HEK293 (cell line): ENCODE measurements around the gene TNNC2.

Experiments used
- SP7 ChIP-seq: fragments of 450-650 bp; formaldehyde crosslinking; IDR thresholded peaks from 2 replicates; pipeline ENCODE4 v1.5.1; 2016; ENCODE audit warnings: missing biosample characterization, missing genetic modification characterization
- TCF7L2 ChIP-seq: IDR thresholded peaks from 2 replicates; pipeline ENCODE4 v1.6.1; 2011; ENCODE audit warnings: low read depth, mild to moderate bottlenecking, inconsistent platforms, low read length, moderate library complexity, borderline replicate concordance
- ZBTB17 ChIP-seq: fragments of 450-650 bp; formaldehyde crosslinking; IDR thresholded peaks from 2 replicates; pipeline ENCODE4 v1.5.1; 2016; ENCODE audit warnings: missing biosample characterization, missing genetic modification characterization
- ZNF10 ChIP-seq: fragments of 450-650 bp; formaldehyde crosslinking; IDR thresholded peaks from 2 replicates; pipeline ENCODE4 v1.5.1; 2017; ENCODE audit warnings: missing biosample characterization, missing genetic modification characterization
- ZNF311 ChIP-seq: fragments of 450-650 bp; formaldehyde crosslinking; IDR thresholded peaks from 2 replicates; pipeline ENCODE4 v1.5.1; 2017; ENCODE audit warnings: missing biosample characterization, missing genetic modification characterization, borderline replicate concordance
- ZNF404 ChIP-seq: fragments of 450-650 bp; formaldehyde crosslinking; IDR thresholded peaks from 2 replicates; pipeline ENCODE4 v1.5.1; 2017; ENCODE audit warnings: missing biosample characterization, missing genetic modification characterization
- ZNF530 ChIP-seq: fragments of 450-650 bp; formaldehyde crosslinking; IDR thresholded peaks from 2 replicates; pipeline ENCODE4 v1.5.1; 2016; ENCODE audit warnings: low read depth, missing biosample characterization, missing genetic modification characterization
- TF ChIP-seq, protein P1 (sequence below): sonication (generic); formaldehyde crosslinking; IDR thresholded peaks from 2 replicates; pipeline ENCODE4 v1.8.1; 2022; ENCODE audit warnings: mild to moderate bottlenecking, moderate library complexity, missing genetic modification reagents
- TF ChIP-seq, protein P2 (sequence below): fragments of 450-650 bp; formaldehyde crosslinking; IDR thresholded peaks from 2 replicates; pipeline ENCODE4 v1.5.1; 2016; ENCODE audit warnings: missing biosample characterization, missing genetic modification characterization
- TF ChIP-seq, protein P3 (sequence below): fragments of 450-650 bp; formaldehyde crosslinking; IDR thresholded peaks from 2 replicates; pipeline ENCODE4 v1.5.1; 2016; ENCODE audit warnings: missing biosample characterization, missing genetic modification characterization

DNA sequence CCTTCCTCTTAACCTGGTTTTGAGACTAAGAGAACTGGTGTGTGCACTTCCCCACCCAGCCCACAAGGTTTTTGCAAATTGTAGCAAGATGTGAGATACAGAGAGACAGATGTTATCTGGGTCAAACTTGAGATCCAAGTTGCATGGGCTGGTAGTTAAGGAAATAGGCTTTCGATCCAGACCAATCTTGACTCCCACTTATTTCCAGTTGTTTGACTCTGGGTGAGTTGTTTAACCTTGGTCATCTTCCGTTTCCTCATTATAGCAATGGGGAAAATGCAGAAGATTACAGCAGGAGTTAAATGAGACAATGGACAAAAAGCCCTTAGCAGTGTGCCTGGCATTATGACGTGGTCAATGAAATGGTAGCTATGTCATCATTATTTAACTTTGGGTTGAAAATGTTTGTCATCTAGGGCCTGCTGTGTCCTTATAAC is 8.2 kb upstream of the TNNC2 start:
- no peak for TF ChIP-seq ZNF530 (tag by site-specific recombination)
- no peak for TF ChIP-seq ZNF311 (tag by site-specific recombination)
- no peak for TF ChIP-seq ZNF10 (tag by site-specific recombination)
- TF ChIP-seq, protein P1, sequence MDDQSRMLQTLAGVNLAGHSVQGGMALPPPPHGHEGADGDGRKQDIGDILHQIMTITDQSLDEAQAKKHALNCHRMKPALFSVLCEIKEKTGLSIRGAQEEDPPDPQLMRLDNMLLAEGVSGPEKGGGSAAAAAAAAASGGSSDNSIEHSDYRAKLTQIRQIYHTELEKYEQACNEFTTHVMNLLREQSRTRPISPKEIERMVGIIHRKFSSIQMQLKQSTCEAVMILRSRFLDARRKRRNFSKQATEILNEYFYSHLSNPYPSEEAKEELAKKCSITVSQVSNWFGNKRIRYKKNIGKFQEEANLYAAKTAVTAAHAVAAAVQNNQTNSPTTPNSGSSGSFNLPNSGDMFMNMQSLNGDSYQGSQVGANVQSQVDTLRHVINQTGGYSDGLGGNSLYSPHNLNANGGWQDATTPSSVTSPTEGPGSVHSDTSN (CRISPR knock-in tag): no peak
- no peak for TF ChIP-seq SP7 (tag by site-specific recombination)
- TF ChIP-seq, protein P2, sequence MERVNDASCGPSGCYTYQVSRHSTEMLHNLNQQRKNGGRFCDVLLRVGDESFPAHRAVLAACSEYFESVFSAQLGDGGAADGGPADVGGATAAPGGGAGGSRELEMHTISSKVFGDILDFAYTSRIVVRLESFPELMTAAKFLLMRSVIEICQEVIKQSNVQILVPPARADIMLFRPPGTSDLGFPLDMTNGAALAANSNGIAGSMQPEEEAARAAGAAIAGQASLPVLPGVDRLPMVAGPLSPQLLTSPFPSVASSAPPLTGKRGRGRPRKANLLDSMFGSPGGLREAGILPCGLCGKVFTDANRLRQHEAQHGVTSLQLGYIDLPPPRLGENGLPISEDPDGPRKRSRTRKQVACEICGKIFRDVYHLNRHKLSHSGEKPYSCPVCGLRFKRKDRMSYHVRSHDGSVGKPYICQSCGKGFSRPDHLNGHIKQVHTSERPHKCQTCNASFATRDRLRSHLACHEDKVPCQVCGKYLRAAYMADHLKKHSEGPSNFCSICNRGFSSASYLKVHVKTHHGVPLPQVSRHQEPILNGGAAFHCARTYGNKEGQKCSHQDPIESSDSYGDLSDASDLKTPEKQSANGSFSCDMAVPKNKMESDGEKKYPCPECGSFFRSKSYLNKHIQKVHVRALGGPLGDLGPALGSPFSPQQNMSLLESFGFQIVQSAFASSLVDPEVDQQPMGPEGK (tag by site-specific recombination): no peak
- no peak for TF ChIP-seq TCF7L2
- TF ChIP-seq, protein P3, sequence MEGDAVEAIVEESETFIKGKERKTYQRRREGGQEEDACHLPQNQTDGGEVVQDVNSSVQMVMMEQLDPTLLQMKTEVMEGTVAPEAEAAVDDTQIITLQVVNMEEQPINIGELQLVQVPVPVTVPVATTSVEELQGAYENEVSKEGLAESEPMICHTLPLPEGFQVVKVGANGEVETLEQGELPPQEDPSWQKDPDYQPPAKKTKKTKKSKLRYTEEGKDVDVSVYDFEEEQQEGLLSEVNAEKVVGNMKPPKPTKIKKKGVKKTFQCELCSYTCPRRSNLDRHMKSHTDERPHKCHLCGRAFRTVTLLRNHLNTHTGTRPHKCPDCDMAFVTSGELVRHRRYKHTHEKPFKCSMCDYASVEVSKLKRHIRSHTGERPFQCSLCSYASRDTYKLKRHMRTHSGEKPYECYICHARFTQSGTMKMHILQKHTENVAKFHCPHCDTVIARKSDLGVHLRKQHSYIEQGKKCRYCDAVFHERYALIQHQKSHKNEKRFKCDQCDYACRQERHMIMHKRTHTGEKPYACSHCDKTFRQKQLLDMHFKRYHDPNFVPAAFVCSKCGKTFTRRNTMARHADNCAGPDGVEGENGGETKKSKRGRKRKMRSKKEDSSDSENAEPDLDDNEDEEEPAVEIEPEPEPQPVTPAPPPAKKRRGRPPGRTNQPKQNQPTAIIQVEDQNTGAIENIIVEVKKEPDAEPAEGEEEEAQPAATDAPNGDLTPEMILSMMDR (tag by site-specific recombination): no peak
- no peak for TF ChIP-seq ZBTB17
- no peak for TF ChIP-seq ZNF404 (tag by site-specific recombination)
